HepG2 (cell line): ENCODE results near the gene ONECUT1. TPM values are rescaled to one million over a fixed set of nuclear protein-coding genes. Genes with fewer than 3 reads are reported as not detected.
"Not testable (repeated sequence)": the region's sequence is repeated elsewhere in the genome, so short reads cannot be mapped to it uniquely, and the experiment has no call there.

ENCODE experiments used
- CAMTA2 ChIP-seq: sonication (generic); formaldehyde crosslinking; IDR thresholded peaks from 2 replicates; pipeline ENCODE4 v1.4.0; 2020; ENCODE audit warnings: mild to moderate bottlenecking, missing genetic modification reagents, borderline replicate concordance
- HNF4A ChIP-seq: sonication (generic); formaldehyde crosslinking; IDR thresholded peaks from 2 replicates; pipeline ENCODE4 v1.4.0; 2020; ENCODE audit warnings: missing genetic modification reagents
- SKIL ChIP-seq: sonication (generic); formaldehyde crosslinking; IDR thresholded peaks from 2 replicates; pipeline ENCODE4 v1.8.0; 2022; ENCODE audit warnings: missing genetic modification reagents, mild to moderate bottlenecking, moderate library complexity, borderline replicate concordance
- ZBTB40 ChIP-seq, 2 experiments: fragments of 450-650 bp in 1 of 2; sonication (generic) in 1 of 2; formaldehyde crosslinking in 1 of 2; IDR thresholded peaks; 2 replicates each; pipeline versions ENCODE4 v1.6.1 to v1.8.0; 2016 to 2022; ENCODE audit warnings: antibody characterized with exemption in 1 of 2, mild to moderate bottlenecking in 1 of 2, missing genetic modification reagents in 1 of 2
- polyA plus RNA-seq, 8 experiments: library from polyadenylated mRNA; depleted of rRNA in 3 of 8; stranded (reverse) in 7 of 8; unstranded in 1 of 8; fragments of >200 nt; fragmentation: Illumina TruSeq in 4 of 8; extraction: Trizol in 4 of 8; gene quantifications; 2 replicates each; pipeline versions ENCODE4 v1.2.1 to v1.2.3, GENCODE V29; 2011 to 2016; ENCODE audit warnings: low read depth in 4 of 8, missing spikeins in 1 of 8, mixed read lengths in 1 of 8; ENCODE audit not compliant: insufficient read depth in 1 of 8
- total RNA-seq, 5 experiments: library from RNA; depleted of rRNA; stranded (reverse); fragments of >200 nt; fragmentation: Illumina TruSeq; extraction: Trizol; gene quantifications; 2 replicates each; pipeline ENCODE4 v1.2.3, GENCODE V29; 2016; ENCODE audit warnings: low read depth in 1 of 5
- TF ChIP-seq, protein P1 (sequence below): sonication (generic); formaldehyde crosslinking; IDR thresholded peaks from 2 replicates; pipeline ENCODE4 v1.5.1; 2020; ENCODE audit warnings: mild to moderate bottlenecking, moderate library complexity, missing genetic modification reagents
- TF ChIP-seq, protein P2 (sequence below): IDR thresholded peaks from 2 replicates; pipeline ENCODE4 v1.4.0; 2020; ENCODE audit warnings: mild to moderate bottlenecking, missing genetic modification reagents
- TF ChIP-seq, protein P3 (sequence below): sonication (generic); formaldehyde crosslinking; IDR thresholded peaks from 2 replicates; pipeline ENCODE4 v1.5.0; 2020; ENCODE audit warnings: missing genetic modification reagents, mild to moderate bottlenecking, borderline replicate concordance

ONECUT1 gene
- total and polyA plus RNA-seq, 2 of the 13 experiments (the other 11 are each of a cell fraction or from before 2014, with no cell fraction given) = 3.5 to 9.1 TPM

DNA sequence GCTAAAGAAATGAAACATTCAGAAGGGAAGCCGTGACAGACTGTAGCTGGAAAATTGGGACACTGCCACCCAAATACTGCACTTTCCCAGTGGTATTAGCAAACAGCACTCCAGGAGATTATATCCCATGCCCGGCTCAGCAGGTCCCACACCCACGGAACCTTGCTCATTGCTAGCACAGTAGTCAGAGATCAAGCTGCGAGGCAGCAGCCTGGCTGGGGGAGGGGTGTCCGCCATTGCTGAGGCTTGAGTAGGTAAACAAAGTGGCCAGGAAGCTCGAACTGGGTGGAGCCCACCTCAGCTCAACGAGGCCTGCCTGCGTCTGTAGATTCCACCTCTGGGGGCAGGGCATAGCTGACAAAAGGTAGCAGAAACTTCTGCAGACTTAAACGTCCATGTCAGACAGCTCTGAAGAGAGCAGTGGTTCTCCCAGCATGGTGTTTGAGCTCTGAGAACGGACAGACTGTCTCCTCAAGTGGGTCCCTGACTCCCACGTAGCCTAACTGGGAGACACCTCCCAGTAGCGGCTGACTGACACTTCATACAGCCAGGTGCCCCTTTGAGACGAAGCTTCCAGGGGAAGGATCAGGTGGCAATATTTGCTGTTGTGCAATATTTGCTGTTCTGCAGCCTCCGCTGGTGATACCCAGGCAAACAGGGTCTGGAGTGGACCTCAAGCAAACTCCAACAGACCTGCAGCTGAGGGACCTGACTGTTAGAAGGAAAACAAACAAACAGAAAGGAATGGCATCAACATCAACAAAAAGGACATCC lies 34.2 kb upstream of the ONECUT1 start (continued):
- TF ChIP-seq SKIL (CRISPR knock-in tag) = peak; percentile 44; the same call in 1 of the 2 replicates
- 0 out of 2 replicates have a peak, but pooled peaks have one; percentile 41 for TF ChIP-seq CAMTA2
- peak; percentile 23; the same call in 1 of the 2 replicates for TF ChIP-seq HNF4A (CRISPR knock-in tag)
- TF ChIP-seq ZBTB40 (IDR thresholded peaks at IDR 0.05) = not testable (repeated sequence)
- TF ChIP-seq ZBTB40 (CRISPR knock-in tag; IDR thresholded peaks at IDR 0.05) = peak; percentile 41; the same call in 1 of the 2 replicates
- TF ChIP-seq, protein P1, sequence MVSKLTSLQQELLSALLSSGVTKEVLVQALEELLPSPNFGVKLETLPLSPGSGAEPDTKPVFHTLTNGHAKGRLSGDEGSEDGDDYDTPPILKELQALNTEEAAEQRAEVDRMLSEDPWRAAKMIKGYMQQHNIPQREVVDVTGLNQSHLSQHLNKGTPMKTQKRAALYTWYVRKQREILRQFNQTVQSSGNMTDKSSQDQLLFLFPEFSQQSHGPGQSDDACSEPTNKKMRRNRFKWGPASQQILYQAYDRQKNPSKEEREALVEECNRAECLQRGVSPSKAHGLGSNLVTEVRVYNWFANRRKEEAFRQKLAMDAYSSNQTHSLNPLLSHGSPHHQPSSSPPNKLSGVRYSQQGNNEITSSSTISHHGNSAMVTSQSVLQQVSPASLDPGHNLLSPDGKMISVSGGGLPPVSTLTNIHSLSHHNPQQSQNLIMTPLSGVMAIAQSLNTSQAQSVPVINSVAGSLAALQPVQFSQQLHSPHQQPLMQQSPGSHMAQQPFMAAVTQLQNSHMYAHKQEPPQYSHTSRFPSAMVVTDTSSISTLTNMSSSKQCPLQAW (CRISPR knock-in tag) = peak; percentile 53
- TF ChIP-seq, protein P2, sequence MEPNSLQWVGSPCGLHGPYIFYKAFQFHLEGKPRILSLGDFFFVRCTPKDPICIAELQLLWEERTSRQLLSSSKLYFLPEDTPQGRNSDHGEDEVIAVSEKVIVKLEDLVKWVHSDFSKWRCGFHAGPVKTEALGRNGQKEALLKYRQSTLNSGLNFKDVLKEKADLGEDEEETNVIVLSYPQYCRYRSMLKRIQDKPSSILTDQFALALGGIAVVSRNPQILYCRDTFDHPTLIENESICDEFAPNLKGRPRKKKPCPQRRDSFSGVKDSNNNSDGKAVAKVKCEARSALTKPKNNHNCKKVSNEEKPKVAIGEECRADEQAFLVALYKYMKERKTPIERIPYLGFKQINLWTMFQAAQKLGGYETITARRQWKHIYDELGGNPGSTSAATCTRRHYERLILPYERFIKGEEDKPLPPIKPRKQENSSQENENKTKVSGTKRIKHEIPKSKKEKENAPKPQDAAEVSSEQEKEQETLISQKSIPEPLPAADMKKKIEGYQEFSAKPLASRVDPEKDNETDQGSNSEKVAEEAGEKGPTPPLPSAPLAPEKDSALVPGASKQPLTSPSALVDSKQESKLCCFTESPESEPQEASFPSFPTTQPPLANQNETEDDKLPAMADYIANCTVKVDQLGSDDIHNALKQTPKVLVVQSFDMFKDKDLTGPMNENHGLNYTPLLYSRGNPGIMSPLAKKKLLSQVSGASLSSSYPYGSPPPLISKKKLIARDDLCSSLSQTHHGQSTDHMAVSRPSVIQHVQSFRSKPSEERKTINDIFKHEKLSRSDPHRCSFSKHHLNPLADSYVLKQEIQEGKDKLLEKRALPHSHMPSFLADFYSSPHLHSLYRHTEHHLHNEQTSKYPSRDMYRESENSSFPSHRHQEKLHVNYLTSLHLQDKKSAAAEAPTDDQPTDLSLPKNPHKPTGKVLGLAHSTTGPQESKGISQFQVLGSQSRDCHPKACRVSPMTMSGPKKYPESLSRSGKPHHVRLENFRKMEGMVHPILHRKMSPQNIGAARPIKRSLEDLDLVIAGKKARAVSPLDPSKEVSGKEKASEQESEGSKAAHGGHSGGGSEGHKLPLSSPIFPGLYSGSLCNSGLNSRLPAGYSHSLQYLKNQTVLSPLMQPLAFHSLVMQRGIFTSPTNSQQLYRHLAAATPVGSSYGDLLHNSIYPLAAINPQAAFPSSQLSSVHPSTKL (CRISPR knock-in tag) = peak; percentile 81
- TF ChIP-seq, protein P3, sequence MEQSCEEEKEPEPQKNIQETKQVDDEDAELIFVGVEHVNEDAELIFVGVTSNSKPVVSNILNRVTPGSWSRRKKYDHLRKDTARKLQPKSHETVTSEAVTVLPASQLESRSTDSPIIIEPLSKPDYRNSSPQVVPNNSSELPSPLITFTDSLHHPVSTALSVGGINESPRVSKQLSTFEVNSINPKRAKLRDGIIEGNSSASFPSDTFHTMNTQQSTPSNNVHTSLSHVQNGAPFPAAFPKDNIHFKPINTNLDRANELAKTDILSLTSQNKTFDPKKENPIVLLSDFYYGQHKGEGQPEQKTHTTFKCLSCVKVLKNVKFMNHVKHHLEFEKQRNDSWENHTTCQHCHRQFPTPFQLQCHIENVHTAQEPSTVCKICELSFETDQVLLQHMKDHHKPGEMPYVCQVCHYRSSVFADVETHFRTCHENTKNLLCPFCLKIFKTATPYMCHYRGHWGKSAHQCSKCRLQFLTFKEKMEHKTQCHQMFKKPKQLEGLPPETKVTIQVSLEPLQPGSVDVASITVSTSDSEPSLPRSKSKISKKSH = 0 out of 2 replicates have a peak, but pooled peaks have one; percentile 46
